Measurements from ENCODE around the gene KIAA0825. TPM values are rescaled to one million over a fixed set of nuclear protein-coding genes. Genes with fewer than 3 reads are reported as not detected.

KIAA0825 gene
- total RNA-seq, 2 donors from 2014 or later: 1.8 to 2.4 TPM

GRCh38 chr5:94402096-94402495 is 216.3 kb downstream of the KIAA0825 start:
- DNase-seq (no peak), ATAC-seq (no peak)
- intact Hi-C loops (cut with DNase I, micrococcal nuclease): no loop called here

GRCh38 chr5:94397508-94397907 is 220.9 kb downstream of the KIAA0825 start:
- no peak for ATAC-seq

GRCh38 chr5:94396687-94397086 is 221.7 kb downstream of the KIAA0825 start:
- ATAC-seq (no peak), DNase-seq (no peak)
- intact Hi-C loops (cut with DNase I, micrococcal nuclease): no loop called here

More at GRCh38 chr5:94397508-94397907, 220.9 kb downstream of the KIAA0825 start:
- DNase-seq: no peak
- intact Hi-C loops (cut with DNase I, micrococcal nuclease): no loop called here

GRCh38 chr5:94395468-94395867 is 222.9 kb downstream of the KIAA0825 start:
- DNase-seq (no peak), ATAC-seq (no peak)
- intact Hi-C loops (cut with DNase I, micrococcal nuclease): no loop called here

- DNase-seq: no peak
- ATAC-seq: no peak
- intact Hi-C loops (cut with DNase I, micrococcal nuclease): no loop called here
These were observed 226.4 kb downstream of the KIAA0825 start for GRCh38 chr5:94391996-94392395.

GRCh38 chr5:94389515-94389899 is 228.9 kb downstream of the KIAA0825 start:
- ATAC-seq (no peak), DNase-seq (no peak)
- intact Hi-C loops (cut with DNase I, micrococcal nuclease): no loop called here

- ATAC-seq (no peak), DNase-seq (no peak)
- intact Hi-C loops (cut with DNase I, micrococcal nuclease): no loop called here
These were observed 229.5 kb downstream of the KIAA0825 start for GRCh38 chr5:94388773-94389514.

- DNase-seq (no peak), ATAC-seq (no peak)
- intact Hi-C loops (cut with DNase I, micrococcal nuclease): no loop called here
These were observed 232.6 kb downstream of the KIAA0825 start for GRCh38 chr5:94385767-94386166.

GRCh38 chr5:94378062-94378461 is 240.3 kb downstream of the KIAA0825 start:
- DNase-seq (no peak), ATAC-seq (no peak)
- intact Hi-C loops (cut with DNase I, micrococcal nuclease): no loop called here

GRCh38 chr5:94376672-94377345 is 241.6 kb downstream of the KIAA0825 start:
- intact Hi-C loops (cut with DNase I, micrococcal nuclease): no loop called here
- no peak for DNase-seq
- ATAC-seq: no peak

- DNase-seq: no peak
- no peak for ATAC-seq
- intact Hi-C loops (cut with DNase I, micrococcal nuclease): no loop called here
These were observed 242.6 kb downstream of the KIAA0825 start for GRCh38 chr5:94375801-94376200.

GRCh38 chr5:94374336-94374735 is 244.1 kb downstream of the KIAA0825 start:
- ATAC-seq (no peak), DNase-seq (no peak)
- intact Hi-C loops (cut with DNase I, micrococcal nuclease): no loop called here

GRCh38 chr5:94367900-94368299 is 250.5 kb downstream of the KIAA0825 start:
- no peak for ATAC-seq
- intact Hi-C loops (cut with DNase I, micrococcal nuclease): no loop called here
- no peak for DNase-seq

GRCh38 chr5:94366811-94367210 is 251.6 kb downstream of the KIAA0825 start:
- ATAC-seq: no peak
- DNase-seq: no peak
- intact Hi-C loops (cut with DNase I, micrococcal nuclease): no loop called here

- intact Hi-C loops (cut with DNase I, micrococcal nuclease): no loop called here
- ATAC-seq (no peak), DNase-seq (no peak)
These were observed 255.5 kb downstream of the KIAA0825 start for GRCh38 chr5:94362857-94363256.

- intact Hi-C loops (cut with DNase I, micrococcal nuclease): no loop called here
- DNase-seq: no peak
- no peak for ATAC-seq
These were observed 256.3 kb downstream of the KIAA0825 start for GRCh38 chr5:94361832-94362796.

- no peak for ATAC-seq
- intact Hi-C loops (cut with DNase I, micrococcal nuclease): no loop called here
- no peak for DNase-seq
These were observed 257.2 kb downstream of the KIAA0825 start for GRCh38 chr5:94361161-94361560.

GRCh38 chr5:94360382-94361130 is 257.8 kb downstream of the KIAA0825 start:
- ATAC-seq (no peak), DNase-seq (no peak)
- intact Hi-C loops (cut with DNase I, micrococcal nuclease): no loop called here

GRCh38 chr5:94359880-94360279 is 258.5 kb downstream of the KIAA0825 start:
- DNase-seq: no peak
- intact Hi-C loops (cut with DNase I, micrococcal nuclease): no loop called here
- ATAC-seq: no peak

Measured in left colon (tissue), 2 donors.